HEK293 (cell line): ENCODE data around the gene TTN.

Experiments
- GLI4 ChIP-seq: fragments of 450-650 bp; formaldehyde crosslinking; IDR thresholded peaks from 2 replicates; pipeline ENCODE4 v1.5.1; 2016; ENCODE audit warnings: missing biosample characterization, missing genetic modification characterization
- HOXD13 ChIP-seq: sonication (generic); formaldehyde crosslinking; IDR thresholded peaks from 2 replicates; pipeline ENCODE4 v1.8.0; 2022; ENCODE audit warnings: missing genetic modification reagents, borderline replicate concordance
- KLF9 ChIP-seq: fragments of 450-650 bp; formaldehyde crosslinking; IDR thresholded peaks from 2 replicates; pipeline ENCODE4 v1.5.1; 2016; ENCODE audit warnings: missing biosample characterization, missing genetic modification characterization, low read depth
- PRDM1 ChIP-seq: fragments of 450-650 bp; formaldehyde crosslinking; IDR thresholded peaks from 2 replicates; pipeline ENCODE4; 2016; ENCODE audit warnings: missing biosample characterization, missing genetic modification characterization
- SCRT1 ChIP-seq: fragments of 450-650 bp; formaldehyde crosslinking; IDR thresholded peaks from 2 replicates; pipeline ENCODE4 v1.5.1; 2016; ENCODE audit warnings: missing biosample characterization, missing genetic modification characterization, borderline replicate concordance
- YY1 ChIP-seq: fragments of 450-650 bp; formaldehyde crosslinking; IDR thresholded peaks from 2 replicates; pipeline ENCODE4 v1.5.1; 2018; ENCODE audit warnings: missing biosample characterization, missing genetic modification characterization
- ZNF248 ChIP-seq: fragments of 450-650 bp; formaldehyde crosslinking; IDR thresholded peaks from 2 replicates; pipeline ENCODE4 v1.5.1; 2017; ENCODE audit warnings: missing biosample characterization, missing genetic modification characterization
- ZNF335 ChIP-seq: fragments of 450-650 bp; formaldehyde crosslinking; conservative IDR thresholded peaks from 2 replicates; pipeline ENCODE4 v1.5.1; 2016; ENCODE audit warnings: missing biosample characterization, missing genetic modification characterization
- ZNF341 ChIP-seq: fragments of 450-650 bp; formaldehyde crosslinking; IDR thresholded peaks from 2 replicates; pipeline ENCODE4; 2016; ENCODE audit warnings: low read depth, missing biosample characterization, missing genetic modification characterization
- ZNF37A ChIP-seq: fragments of 450-650 bp; IDR thresholded peaks from 2 replicates; pipeline ENCODE4 v1.5.1; 2018; ENCODE audit warnings: missing biosample characterization, missing genetic modification characterization
- TF ChIP-seq, protein P1 (sequence below): fragments of 450-650 bp; formaldehyde crosslinking; IDR thresholded peaks from 2 replicates; pipeline ENCODE4 v1.5.1; 2016; ENCODE audit warnings: missing biosample characterization, missing genetic modification characterization
- TF ChIP-seq, protein P2 (sequence below): IDR thresholded peaks from 2 replicates; pipeline ENCODE4 v1.6.1; 2011; ENCODE audit warnings: mild to moderate bottlenecking, low read depth, low read length, borderline replicate concordance
- TF ChIP-seq, protein P3 (sequence below): fragments of 450-650 bp; formaldehyde crosslinking; IDR thresholded peaks from 2 replicates; pipeline ENCODE4 v1.5.1; 2016; ENCODE audit warnings: missing biosample characterization, missing genetic modification characterization

DNA sequence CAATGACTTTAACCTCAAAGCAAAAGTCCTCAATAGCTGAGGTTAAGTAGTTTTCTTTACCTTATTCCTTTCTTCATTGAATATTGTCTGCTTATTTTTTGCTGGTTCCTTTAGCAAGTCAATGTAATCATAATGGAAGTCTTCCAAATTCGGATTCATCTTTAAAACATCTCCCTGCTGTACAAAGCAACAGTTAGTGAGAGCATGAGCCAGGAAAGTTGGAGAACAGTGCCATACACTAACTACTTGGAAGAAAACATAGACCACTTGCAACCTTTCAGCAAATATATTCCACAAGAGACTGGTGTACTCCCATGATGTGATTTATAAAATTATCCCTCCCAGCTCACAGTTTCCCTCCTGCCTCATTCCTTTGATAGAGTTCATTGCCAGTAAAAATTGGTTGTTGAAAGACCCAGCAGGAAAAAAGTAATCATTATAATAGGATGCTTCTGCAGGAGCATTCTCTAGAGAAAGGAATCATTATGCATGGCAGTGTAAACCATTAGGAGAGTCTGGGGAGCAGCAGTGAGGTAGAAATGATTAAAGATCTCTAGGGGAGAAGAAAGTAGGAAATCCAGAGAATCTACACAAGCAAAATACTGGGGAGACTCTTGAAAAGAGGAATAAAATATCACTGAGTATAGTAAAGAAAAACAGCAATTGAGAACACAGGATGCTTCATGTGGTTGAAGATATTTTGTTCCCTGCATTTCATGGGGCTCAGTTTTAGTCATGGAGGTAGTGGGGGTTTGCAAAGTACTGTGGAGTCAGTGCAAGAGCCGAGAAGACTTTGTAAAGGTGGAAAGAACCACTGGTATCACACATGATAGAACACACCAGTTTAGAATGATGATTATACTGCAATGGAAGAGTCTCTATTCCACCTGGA is 38.6 kb upstream of the TTN start:
- no peak for TF ChIP-seq ZNF37A (tag by site-specific recombination)
- TF ChIP-seq HOXD13, result no peak
- no peak for TF ChIP-seq ZNF335 (tag by site-specific recombination)
- no peak for TF ChIP-seq SCRT1 (tag by site-specific recombination)
- TF ChIP-seq ZNF341 (tag by site-specific recombination), result no peak
- no peak for TF ChIP-seq GLI4 (tag by site-specific recombination)
- TF ChIP-seq, protein P1, sequence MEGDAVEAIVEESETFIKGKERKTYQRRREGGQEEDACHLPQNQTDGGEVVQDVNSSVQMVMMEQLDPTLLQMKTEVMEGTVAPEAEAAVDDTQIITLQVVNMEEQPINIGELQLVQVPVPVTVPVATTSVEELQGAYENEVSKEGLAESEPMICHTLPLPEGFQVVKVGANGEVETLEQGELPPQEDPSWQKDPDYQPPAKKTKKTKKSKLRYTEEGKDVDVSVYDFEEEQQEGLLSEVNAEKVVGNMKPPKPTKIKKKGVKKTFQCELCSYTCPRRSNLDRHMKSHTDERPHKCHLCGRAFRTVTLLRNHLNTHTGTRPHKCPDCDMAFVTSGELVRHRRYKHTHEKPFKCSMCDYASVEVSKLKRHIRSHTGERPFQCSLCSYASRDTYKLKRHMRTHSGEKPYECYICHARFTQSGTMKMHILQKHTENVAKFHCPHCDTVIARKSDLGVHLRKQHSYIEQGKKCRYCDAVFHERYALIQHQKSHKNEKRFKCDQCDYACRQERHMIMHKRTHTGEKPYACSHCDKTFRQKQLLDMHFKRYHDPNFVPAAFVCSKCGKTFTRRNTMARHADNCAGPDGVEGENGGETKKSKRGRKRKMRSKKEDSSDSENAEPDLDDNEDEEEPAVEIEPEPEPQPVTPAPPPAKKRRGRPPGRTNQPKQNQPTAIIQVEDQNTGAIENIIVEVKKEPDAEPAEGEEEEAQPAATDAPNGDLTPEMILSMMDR (tag by site-specific recombination), result no peak
- no peak for TF ChIP-seq KLF9 (tag by site-specific recombination)
- TF ChIP-seq, protein P2, sequence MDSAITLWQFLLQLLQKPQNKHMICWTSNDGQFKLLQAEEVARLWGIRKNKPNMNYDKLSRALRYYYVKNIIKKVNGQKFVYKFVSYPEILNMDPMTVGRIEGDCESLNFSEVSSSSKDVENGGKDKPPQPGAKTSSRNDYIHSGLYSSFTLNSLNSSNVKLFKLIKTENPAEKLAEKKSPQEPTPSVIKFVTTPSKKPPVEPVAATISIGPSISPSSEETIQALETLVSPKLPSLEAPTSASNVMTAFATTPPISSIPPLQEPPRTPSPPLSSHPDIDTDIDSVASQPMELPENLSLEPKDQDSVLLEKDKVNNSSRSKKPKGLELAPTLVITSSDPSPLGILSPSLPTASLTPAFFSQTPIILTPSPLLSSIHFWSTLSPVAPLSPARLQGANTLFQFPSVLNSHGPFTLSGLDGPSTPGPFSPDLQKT, result no peak
- no peak for TF ChIP-seq ZNF248 (tag by site-specific recombination)
- TF ChIP-seq, protein P3, sequence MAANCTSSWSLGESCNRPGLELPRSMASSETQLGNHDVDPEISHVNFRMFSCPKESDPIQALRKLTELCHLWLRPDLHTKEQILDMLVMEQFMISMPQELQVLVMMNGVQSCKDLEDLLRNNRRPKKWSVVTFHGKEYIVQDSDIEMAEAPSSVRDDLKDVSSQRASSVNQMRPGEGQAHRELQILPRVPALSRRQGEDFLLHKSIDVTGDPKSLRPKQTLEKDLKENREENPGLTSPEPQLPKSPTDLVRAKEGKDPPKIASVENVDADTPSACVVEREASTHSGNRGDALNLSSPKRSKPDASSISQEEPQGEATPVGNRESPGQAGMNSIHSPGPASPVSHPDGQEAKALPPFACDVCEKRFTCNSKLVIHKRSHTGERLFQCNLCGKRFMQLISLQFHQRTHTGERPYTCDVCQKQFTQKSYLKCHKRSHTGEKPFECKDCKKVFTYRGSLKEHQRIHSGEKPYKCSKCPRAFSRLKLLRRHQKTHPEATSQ (tag by site-specific recombination), result no peak
- TF ChIP-seq YY1 (tag by site-specific recombination), result no peak
- no peak for TF ChIP-seq PRDM1 (tag by site-specific recombination)
